ENCODE data around the gene EXD3.

GRCh38 chr9:137452006-137452760 lies 29.2 kb upstream of the EXD3 start:
- TF ChIP-seq USF1 (IDR thresholded peaks at IDR 0.05) (no peak), MAX (IDR thresholded peaks at IDR 0.05) (no peak), CREB1 (IDR thresholded peaks at IDR 0.05; ENCODE audit: low read depth) (no peak), RAD21 (IDR thresholded peaks at IDR 0.05; ENCODE audit: low read depth) (no peak), YY1 (IDR thresholded peaks at IDR 0.05; ENCODE audit: low read depth) (no peak)

Measured in Ishikawa (cell line).